SH-SY5Y (cell line): ENCODE measurements around the gene MED25.

Experiments used
- GATA2 ChIP-seq: IDR thresholded peaks from 2 replicates; pipeline ENCODE4 v1.6.1; 2011; ENCODE audit warnings: mild to moderate bottlenecking, low read depth, low read length
- GATA3 ChIP-seq: IDR thresholded peaks from 2 replicates; pipeline ENCODE4 v1.6.1; 2011; ENCODE audit warnings: low read depth, mild to moderate bottlenecking, low read length, moderate library complexity

The MED25 gene

DNA sequence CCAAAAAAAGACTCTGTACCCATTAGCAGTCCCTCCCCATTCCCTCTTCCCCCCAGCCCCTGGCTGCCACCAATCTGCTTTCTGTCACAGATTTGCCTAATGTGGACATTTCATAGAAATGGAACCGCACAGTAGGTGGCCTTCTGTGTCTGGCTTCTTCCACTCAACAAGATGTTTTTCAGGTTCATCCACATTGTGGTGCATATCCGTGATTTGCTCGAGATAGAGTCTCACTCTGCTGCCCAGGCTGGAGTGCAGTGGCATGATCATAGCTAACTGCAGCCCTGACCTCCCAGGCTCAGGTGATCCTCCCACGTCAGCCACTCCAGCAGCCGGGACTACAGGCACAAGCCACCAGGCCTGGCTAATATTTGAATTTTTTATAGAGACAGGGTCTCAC, 30.3 kb upstream of the MED25 start:
- no peak for TF ChIP-seq GATA2

DNA sequence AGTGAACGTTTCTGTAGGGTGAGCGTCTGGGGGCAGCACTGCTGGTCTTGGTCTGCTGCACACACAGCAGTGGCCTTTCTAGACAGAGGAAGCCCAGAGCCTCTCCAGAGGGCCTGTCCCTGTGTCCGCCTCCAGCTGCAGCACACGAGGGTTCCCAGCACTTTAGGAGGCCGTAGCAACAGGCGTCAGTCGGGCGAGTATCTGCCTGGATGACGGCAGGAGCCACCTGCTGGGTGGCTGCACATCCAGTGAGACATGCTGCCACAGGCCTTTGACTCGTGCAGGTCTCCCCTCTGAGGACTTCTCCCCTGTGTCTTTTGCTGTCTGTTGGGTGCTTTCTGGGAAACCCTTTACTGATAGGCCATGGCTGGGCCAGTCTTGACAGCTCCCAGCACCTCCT, 29.2 kb upstream of the MED25 start:
- TF ChIP-seq GATA2 (no peak), GATA3 (no peak)

GRCh38 chr19:49790866-49791265, 27.2 kb upstream of the MED25 start:
- TF ChIP-seq GATA2 = no peak
- no peak for TF ChIP-seq GATA3

DNA sequence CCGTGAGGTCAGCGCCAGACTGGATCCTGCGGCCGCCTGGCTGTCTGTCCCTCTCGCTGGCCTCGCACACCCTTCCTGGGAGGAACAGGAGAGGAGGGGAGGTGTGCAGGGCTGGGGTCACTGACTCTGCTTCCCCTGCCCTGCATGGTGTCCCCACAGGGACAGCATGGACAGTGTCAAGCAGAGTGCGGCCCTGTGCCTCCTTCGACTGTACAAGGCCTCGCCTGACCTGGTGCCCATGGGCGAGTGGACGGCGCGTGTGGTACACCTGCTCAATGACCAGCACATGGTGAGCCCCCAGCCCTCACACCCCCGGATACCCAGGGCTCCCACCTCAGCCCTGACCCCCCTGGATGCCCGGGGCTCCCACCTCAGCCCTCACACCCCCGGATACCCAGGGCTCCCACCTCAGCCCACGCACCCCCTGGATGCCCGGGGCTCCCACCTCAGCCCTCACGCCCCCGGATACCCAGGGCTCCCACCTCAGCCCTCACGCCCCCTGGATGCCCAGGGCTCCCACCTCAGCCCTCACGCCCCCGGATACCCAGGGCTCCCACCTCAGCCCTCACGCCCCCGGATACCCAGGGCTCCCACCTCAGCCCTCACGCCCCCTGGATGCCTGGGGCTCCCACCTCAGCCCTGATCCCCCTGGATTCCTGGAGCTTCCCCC, 26.2 kb upstream of the MED25 start:
- TF ChIP-seq GATA3 = no peak
- no peak for TF ChIP-seq GATA2

- no peak for TF ChIP-seq GATA2
- no peak for TF ChIP-seq GATA3
Observed at GRCh38 chr19:49792829-49793560, 25.1 kb upstream of the MED25 start.

DNA sequence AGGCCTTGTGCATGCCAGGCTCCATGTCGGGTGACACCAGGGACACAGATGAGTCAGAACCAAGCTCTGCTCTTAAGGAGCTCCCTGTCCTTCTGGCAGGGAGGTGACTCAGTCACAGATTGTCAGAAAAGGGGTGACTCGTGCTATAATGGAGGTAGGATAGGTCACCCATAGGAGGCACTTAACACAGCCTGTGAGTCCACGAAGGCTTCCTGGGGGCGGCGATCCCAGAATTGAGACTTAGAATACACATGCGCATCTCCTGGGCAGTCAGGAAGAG, 24.6 kb upstream of the MED25 start:
- TF ChIP-seq GATA2 = no peak
- TF ChIP-seq GATA3 = no peak

DNA sequence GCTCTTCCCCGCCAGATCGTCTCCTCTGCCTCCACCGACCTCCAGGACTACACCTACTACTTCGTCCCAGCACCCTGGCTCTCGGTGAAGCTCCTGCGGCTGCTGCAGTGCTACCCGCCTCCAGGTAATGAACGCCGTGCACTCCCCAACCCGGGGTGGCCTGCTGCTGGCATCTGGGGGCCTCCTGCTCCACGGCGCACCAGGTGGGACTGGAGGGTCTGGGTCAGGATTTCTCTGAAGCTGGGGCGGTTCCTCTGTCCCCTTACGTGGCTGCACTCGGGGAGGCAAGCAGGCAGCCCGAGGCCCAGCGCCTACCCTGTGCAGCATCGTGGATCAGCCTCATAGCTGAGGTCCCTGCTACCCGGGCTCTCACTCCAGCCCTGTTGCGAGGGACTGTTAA, 22.5 kb upstream of the MED25 start:
- no peak for TF ChIP-seq GATA3
- no peak for TF ChIP-seq GATA2

GRCh38 chr19:49798574-49798973, 19.5 kb upstream of the MED25 start:
- TF ChIP-seq GATA3 (no peak), GATA2 (no peak)

GRCh38 chr19:49799271-49799797, 18.8 kb upstream of the MED25 start:
- TF ChIP-seq GATA2 (no peak), GATA3 (no peak)

- no peak for TF ChIP-seq GATA2
Observed at GRCh38 chr19:49799798-49800376, 18.2 kb upstream of the MED25 start.

- TF ChIP-seq GATA3 = no peak
- no peak for TF ChIP-seq GATA2
Observed at GRCh38 chr19:49800771-49801170, 17.3 kb upstream of the MED25 start.

GRCh38 chr19:49801401-49801888, 16.6 kb upstream of the MED25 start:
- TF ChIP-seq GATA3 (no peak), GATA2 (no peak)

GRCh38 chr19:49801966-49802661, 16.0 kb upstream of the MED25 start:
- TF ChIP-seq GATA2 = no peak
- no peak for TF ChIP-seq GATA3

DNA sequence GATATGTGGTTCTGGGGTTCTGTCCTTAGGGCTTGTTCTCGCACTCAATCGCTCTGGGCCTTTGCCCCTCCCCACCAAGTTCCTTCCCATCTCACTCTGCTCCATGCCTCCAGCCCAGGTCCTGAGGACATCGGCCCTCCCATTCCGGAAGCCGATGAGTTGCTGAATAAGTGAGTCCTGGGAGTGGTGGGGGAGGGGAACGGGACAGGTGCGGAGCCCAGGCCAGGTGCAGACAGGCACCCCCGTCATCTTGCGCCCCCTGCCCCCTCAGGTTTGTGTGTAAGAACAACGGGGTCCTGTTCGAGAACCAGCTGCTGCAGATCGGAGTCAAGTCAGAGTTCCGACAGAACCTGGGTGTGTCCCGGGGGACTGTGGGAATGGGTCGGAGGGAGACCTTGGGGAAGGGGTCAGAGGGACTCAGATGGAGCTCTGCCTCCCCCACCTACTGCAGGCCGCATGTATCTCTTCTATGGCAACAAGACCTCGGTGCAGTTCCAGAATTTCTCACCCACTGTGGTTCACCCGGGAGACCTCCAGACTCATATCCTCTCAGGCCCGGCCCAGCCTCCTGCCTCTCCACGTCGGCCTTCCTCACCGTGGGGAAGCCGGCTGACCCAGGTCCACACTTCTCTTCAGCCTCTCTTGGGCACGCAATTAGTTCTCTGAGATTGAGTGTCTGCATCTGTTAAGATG, 15.1 kb upstream of the MED25 start:
- TF ChIP-seq GATA3 (no peak), GATA2 (no peak)

DNA sequence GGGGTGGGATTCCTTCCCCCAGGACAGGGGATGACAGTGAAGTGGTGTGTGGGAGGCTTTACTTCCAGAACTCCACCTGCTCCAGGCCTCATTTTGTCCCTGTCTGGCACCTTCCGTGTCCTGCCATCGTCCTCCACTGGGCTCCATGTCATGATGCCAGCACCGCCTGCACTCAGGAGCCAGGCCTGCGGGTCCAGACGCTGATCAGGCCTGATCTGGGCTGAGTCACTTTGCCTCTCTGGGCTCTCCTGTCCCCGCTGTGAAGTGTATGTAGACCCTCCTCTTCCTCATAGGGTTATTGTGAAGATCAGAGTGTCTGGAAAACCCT, 14.6 kb upstream of the MED25 start:
- TF ChIP-seq GATA2 = no peak
- no peak for TF ChIP-seq GATA3
